ENCODE data around the gene RAPH1.
A peak's percentile ranks its signal among the peaks of the same experiment; 100 is the strongest.
"Not testable (repeated sequence)": the region's sequence is repeated elsewhere in the genome, so short reads cannot be mapped to it uniquely, and the experiment has no call there.

Gene RAPH1

DNA sequence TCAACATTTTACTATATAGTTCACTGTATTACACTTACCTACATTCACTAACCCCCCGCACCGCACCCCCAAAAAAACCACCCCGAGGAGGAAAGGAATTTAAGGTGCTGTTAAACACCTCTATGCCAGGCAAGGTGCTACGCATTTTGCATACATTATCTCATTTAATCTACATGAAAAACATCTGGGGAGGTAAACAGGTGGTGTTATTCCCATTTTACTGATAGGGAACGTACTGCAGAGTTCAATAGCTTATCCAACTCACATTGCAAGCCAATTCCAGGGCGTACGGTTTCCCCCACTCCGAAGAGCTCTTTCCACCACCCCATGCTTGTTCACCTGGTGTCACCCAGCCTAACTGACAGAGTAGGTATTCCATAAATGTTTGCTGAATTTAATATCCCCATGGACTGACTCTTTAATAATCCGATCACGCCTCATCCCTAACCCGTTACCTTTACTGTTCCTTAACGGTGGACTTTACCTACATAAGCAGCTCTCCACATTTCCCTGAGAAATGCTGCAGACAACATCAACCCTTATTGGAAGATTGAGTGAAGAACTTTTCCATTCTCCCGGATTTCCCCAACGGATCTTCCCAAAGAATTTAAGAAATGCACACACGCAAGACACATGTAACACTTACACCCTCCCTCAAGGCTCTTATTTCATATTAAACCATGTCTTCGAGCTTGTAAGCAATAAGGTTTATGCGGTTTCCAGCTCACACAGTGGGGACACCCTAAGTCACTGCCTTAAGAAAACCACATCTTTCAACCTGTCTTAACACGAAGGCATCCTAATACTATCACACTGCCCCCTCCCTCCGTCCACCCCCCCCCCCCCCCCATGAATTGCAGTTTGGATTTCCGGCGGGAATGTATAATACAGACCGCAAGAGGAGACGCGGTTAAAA lies 1.2 kb downstream of the RAPH1 start:
- H3K27ac ChIP-seq (ENCODE audit: low read depth, low read length): no peak overlapping the region
- H3K27me3 ChIP-seq (ENCODE audit: control insufficient read depth in 1 of 2, insufficient read depth in 2 of 2, low read length in 2 of 2): no peaks in the 10 kb centered on the region
- peaks cover 7 to 10% of the 10 kb centered on the region in 2 donors for H3K4me1 ChIP-seq (ENCODE audit: control insufficient read depth in 1 of 2, insufficient read depth in 2 of 2, low read length in 2 of 2)
- peak overlapping the region; percentile 43 to 75 for H3K9ac ChIP-seq (ENCODE audit: low read depth in 1 of 2, low read length in 2 of 2)
- no peaks in the 10 kb centered on the region for H3K9me3 ChIP-seq (ENCODE audit: control insufficient read depth in 1 of 2, low read length in 2 of 2)
- no peaks in the 10 kb centered on the region for H3K36me3 ChIP-seq (ENCODE audit: control insufficient read depth in 1 of 2, insufficient read depth in 2 of 2, low read length in 2 of 2)
- H3K4me3 ChIP-seq (ENCODE audit: low read depth in 1 of 2, low read length in 2 of 2): peak overlapping the region; percentile 75 to 80

DNA sequence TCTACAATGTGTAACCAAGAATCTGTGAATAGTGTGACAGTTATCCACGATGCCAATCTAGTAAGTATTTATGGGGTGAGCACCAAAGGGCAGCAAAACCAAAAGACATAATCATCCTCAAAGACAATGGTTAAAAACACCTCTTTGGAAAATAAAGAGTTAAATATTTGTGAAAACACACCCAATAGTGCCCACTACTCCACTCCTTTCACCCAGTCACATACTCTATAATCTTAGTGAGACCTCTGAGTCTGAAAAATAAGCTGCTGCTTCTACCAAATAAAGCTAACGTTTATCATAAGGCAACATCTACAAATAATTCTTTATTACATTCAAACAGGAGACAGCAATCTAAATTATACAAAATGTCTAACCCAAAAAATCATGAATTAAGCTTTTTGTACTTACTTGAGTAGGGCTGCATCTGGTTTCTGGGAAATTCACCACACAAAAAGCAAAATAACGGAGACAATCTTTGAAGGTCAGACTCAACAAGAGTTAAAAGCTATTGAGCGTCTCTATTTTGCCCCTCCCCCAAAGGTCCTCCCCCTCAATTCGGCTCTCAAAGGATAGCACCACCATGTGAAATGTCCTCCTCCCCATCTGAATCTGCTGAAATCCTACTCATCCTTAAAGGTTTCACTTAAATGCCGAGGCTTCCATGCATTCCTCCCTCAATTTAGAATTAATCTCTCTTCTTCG lies 2.0 kb downstream of the RAPH1 start:
- H3K4me3 ChIP-seq (ENCODE audit: low read depth in 1 of 2, low read length in 2 of 2): peak overlapping the region; percentile 75 to 80
- H3K9me3 ChIP-seq (ENCODE audit: control insufficient read depth in 1 of 2, low read length in 2 of 2): no peaks in the 10 kb centered on the region
- peak overlapping the region; percentile 7 to 75 for H3K9ac ChIP-seq (ENCODE audit: low read depth in 1 of 2, low read length in 2 of 2)
- no peaks in the 10 kb centered on the region for H3K27me3 ChIP-seq (ENCODE audit: control insufficient read depth in 1 of 2, insufficient read depth in 2 of 2, low read length in 2 of 2)
- no peaks in the 10 kb centered on the region for H3K36me3 ChIP-seq (ENCODE audit: control insufficient read depth in 1 of 2, insufficient read depth in 2 of 2, low read length in 2 of 2)
- peaks cover 7 to 15% of the 10 kb centered on the region in 2 donors for H3K4me1 ChIP-seq (ENCODE audit: control insufficient read depth in 1 of 2, insufficient read depth in 2 of 2, low read length in 2 of 2)
- H3K27ac ChIP-seq (ENCODE audit: low read depth, low read length): no peak overlapping the region

DNA sequence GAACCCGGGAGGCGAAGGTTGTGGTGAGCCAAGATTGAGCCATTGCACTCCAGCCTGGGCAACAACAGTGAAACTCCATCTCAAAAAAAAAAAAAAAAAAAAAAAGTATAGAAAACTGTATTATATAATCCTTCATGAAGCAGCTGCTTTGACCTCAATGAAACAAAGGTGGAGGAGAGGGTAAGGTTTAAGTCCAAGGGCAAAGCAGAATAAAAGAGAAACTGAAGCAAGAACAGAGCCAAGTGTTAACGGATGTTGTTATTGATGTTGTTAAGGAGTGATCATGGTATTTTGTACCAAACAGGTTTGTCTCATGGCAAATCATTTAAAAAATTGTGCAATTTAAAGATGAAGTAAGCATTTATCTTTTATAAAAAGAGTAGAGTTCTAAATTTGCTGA lies 7.4 kb downstream of the RAPH1 start:
- Histone ChIP-seq H3K9ac (ENCODE audit: low read depth in 1 of 2, low read length in 2 of 2) (no peak overlapping the region), H3K4me1 (ENCODE audit: control insufficient read depth in 1 of 2, insufficient read depth in 2 of 2, low read length in 2 of 2) (peaks cover 0 to 8% of the 10 kb centered on the region in 2 donors), H3K27me3 (ENCODE audit: control insufficient read depth in 1 of 2, insufficient read depth in 2 of 2, low read length in 2 of 2) (no peaks in the 10 kb centered on the region), H3K4me3 (ENCODE audit: low read depth in 1 of 2, low read length in 2 of 2) (no peak overlapping the region), H3K9me3 (ENCODE audit: control insufficient read depth in 1 of 2, low read length in 2 of 2) (no peaks in the 10 kb centered on the region), H3K27ac (ENCODE audit: low read depth, low read length) (no peak overlapping the region), H3K36me3 (ENCODE audit: control insufficient read depth in 1 of 2, insufficient read depth in 2 of 2, low read length in 2 of 2) (no peaks in the 10 kb centered on the region)

GRCh38 chr2:203513268-203513667 lies 21.8 kb downstream of the RAPH1 start:
- H3K9me3 ChIP-seq (ENCODE audit: control insufficient read depth in 1 of 2, low read length in 2 of 2); H3K4me1 ChIP-seq (ENCODE audit: control insufficient read depth in 1 of 2, insufficient read depth in 2 of 2, low read length in 2 of 2); H3K9ac ChIP-seq (ENCODE audit: low read depth in 1 of 2, low read length in 2 of 2); H3K4me3 ChIP-seq (ENCODE audit: low read depth in 1 of 2, low read length in 2 of 2); H3K27ac ChIP-seq (ENCODE audit: low read depth, low read length); H3K27me3 ChIP-seq (ENCODE audit: control insufficient read depth in 1 of 2, insufficient read depth in 2 of 2, low read length in 2 of 2); H3K36me3 ChIP-seq (ENCODE audit: control insufficient read depth in 1 of 2, insufficient read depth in 2 of 2, low read length in 2 of 2): not testable (repeated sequence)

GRCh38 chr2:203510941-203511305 lies 24.2 kb downstream of the RAPH1 start:
- Histone ChIP-seq H3K4me3 (ENCODE audit: low read depth in 1 of 2, low read length in 2 of 2) (peak overlapping the region in 1 of 2 donors; percentile 29), H3K9me3 (ENCODE audit: control insufficient read depth in 1 of 2, low read length in 2 of 2) (no peaks in the 10 kb centered on the region), H3K27me3 (ENCODE audit: control insufficient read depth in 1 of 2, insufficient read depth in 2 of 2, low read length in 2 of 2) (no peaks in the 10 kb centered on the region), H3K36me3 (ENCODE audit: control insufficient read depth in 1 of 2, insufficient read depth in 2 of 2, low read length in 2 of 2) (no peaks in the 10 kb centered on the region), H3K9ac (ENCODE audit: low read depth in 1 of 2, low read length in 2 of 2) (peak overlapping the region in 1 of 2 donors; percentile 25), H3K27ac (ENCODE audit: low read depth, low read length) (no peak overlapping the region), H3K4me1 (ENCODE audit: control insufficient read depth in 1 of 2, insufficient read depth in 2 of 2, low read length in 2 of 2) (peaks cover 0 to 10% of the 10 kb centered on the region in 2 donors)

DNA sequence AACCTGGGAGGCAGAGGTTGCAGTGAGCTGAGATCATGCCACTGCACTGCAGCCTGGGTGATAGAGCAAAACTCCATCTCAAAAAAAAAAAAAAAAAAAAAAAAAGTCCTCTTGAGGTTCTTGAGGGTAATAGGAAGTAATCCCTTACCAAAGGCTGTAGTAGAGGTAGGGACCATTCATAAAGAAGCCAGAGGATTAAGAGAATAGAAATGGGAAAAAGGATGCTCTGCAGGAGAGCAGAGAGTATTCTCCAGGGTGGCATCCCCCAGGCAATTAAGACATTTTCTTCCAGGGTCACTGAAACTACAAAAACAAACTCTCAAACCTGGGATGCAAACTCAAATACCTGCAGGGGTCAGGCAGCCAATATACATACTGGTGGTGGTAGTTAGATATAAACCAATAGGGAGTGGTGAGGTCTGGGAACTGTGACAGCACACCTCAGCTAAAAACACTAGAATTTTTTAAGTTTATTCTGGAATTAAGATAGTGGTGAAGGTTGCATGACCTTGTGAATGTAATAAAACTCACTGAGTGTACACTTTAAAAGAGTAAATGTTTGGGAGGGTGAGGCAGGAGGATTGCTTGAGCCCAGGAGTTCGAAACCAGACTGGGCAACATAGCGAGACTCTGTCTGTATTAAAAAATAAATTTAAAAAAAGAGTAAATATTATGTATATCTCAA lies 24.7 kb downstream of the RAPH1 start:
- Histone ChIP-seq H3K9ac (ENCODE audit: low read depth in 1 of 2, low read length in 2 of 2) (no peak overlapping the region), H3K4me3 (ENCODE audit: low read depth in 1 of 2, low read length in 2 of 2) (no peak overlapping the region), H3K36me3 (ENCODE audit: control insufficient read depth in 1 of 2, insufficient read depth in 2 of 2, low read length in 2 of 2) (no peaks in the 10 kb centered on the region), H3K27ac (ENCODE audit: low read depth, low read length) (no peak overlapping the region), H3K27me3 (ENCODE audit: control insufficient read depth in 1 of 2, insufficient read depth in 2 of 2, low read length in 2 of 2) (no peaks in the 10 kb centered on the region), H3K4me1 (ENCODE audit: control insufficient read depth in 1 of 2, insufficient read depth in 2 of 2, low read length in 2 of 2) (peaks cover 0 to 14% of the 10 kb centered on the region in 2 donors), H3K9me3 (ENCODE audit: control insufficient read depth in 1 of 2, low read length in 2 of 2) (no peaks in the 10 kb centered on the region)

- not testable (repeated sequence) for H3K27ac ChIP-seq (ENCODE audit: low read depth, low read length); H3K27me3 ChIP-seq (ENCODE audit: control insufficient read depth in 1 of 2, insufficient read depth in 2 of 2, low read length in 2 of 2); H3K9me3 ChIP-seq (ENCODE audit: control insufficient read depth in 1 of 2, low read length in 2 of 2); H3K4me3 ChIP-seq (ENCODE audit: low read depth in 1 of 2, low read length in 2 of 2); H3K36me3 ChIP-seq (ENCODE audit: control insufficient read depth in 1 of 2, insufficient read depth in 2 of 2, low read length in 2 of 2); H3K9ac ChIP-seq (ENCODE audit: low read depth in 1 of 2, low read length in 2 of 2)
- H3K4me1 ChIP-seq (ENCODE audit: control insufficient read depth in 1 of 2, insufficient read depth in 2 of 2, low read length in 2 of 2): peaks cover 3 to 24% of the 10 kb centered on the region in 2 donors
These were observed 31.6 kb downstream of the RAPH1 start for GRCh38 chr2:203503460-203503859.

GRCh38 chr2:203501873-203502272 lies 33.2 kb downstream of the RAPH1 start:
- Histone ChIP-seq H3K4me3 (ENCODE audit: low read depth in 1 of 2, low read length in 2 of 2) (no peak overlapping the region), H3K27ac (ENCODE audit: low read depth, low read length) (no peak overlapping the region), H3K4me1 (ENCODE audit: control insufficient read depth in 1 of 2, insufficient read depth in 2 of 2, low read length in 2 of 2) (peaks cover 3 to 32% of the 10 kb centered on the region in 2 donors), H3K27me3 (ENCODE audit: control insufficient read depth in 1 of 2, insufficient read depth in 2 of 2, low read length in 2 of 2) (no peaks in the 10 kb centered on the region), H3K9me3 (ENCODE audit: control insufficient read depth in 1 of 2, low read length in 2 of 2) (no peaks in the 10 kb centered on the region), H3K36me3 (ENCODE audit: control insufficient read depth in 1 of 2, insufficient read depth in 2 of 2, low read length in 2 of 2) (no peaks in the 10 kb centered on the region), H3K9ac (ENCODE audit: low read depth in 1 of 2, low read length in 2 of 2) (no peak overlapping the region)

GRCh38 chr2:203500951-203501350 lies 34.1 kb downstream of the RAPH1 start:
- no peak overlapping the region for H3K27ac ChIP-seq (ENCODE audit: low read depth, low read length)
- H3K4me3 ChIP-seq (ENCODE audit: low read depth in 1 of 2, low read length in 2 of 2): no peak overlapping the region

GRCh38 chr2:203500297-203500696 lies 34.8 kb downstream of the RAPH1 start:
- Histone ChIP-seq H3K4me3 (ENCODE audit: low read depth in 1 of 2, low read length in 2 of 2) (no peak overlapping the region), H3K9ac (ENCODE audit: low read depth in 1 of 2, low read length in 2 of 2) (no peak overlapping the region), H3K27ac (ENCODE audit: low read depth, low read length) (no peak overlapping the region), H3K4me1 (ENCODE audit: control insufficient read depth in 1 of 2, insufficient read depth in 2 of 2, low read length in 2 of 2) (peaks cover 3 to 26% of the 10 kb centered on the region in 2 donors), H3K36me3 (ENCODE audit: control insufficient read depth in 1 of 2, insufficient read depth in 2 of 2, low read length in 2 of 2) (no peaks in the 10 kb centered on the region), H3K9me3 (ENCODE audit: control insufficient read depth in 1 of 2, low read length in 2 of 2) (no peaks in the 10 kb centered on the region), H3K27me3 (ENCODE audit: control insufficient read depth in 1 of 2, insufficient read depth in 2 of 2, low read length in 2 of 2) (no peaks in the 10 kb centered on the region)

More at GRCh38 chr2:203500951-203501350, 34.1 kb downstream of the RAPH1 start:
- Histone ChIP-seq H3K27me3 (ENCODE audit: control insufficient read depth in 1 of 2, insufficient read depth in 2 of 2, low read length in 2 of 2) (no peaks in the 10 kb centered on the region), H3K36me3 (ENCODE audit: control insufficient read depth in 1 of 2, insufficient read depth in 2 of 2, low read length in 2 of 2) (no peaks in the 10 kb centered on the region), H3K9ac (ENCODE audit: low read depth in 1 of 2, low read length in 2 of 2) (no peak overlapping the region), H3K9me3 (ENCODE audit: control insufficient read depth in 1 of 2, low read length in 2 of 2) (no peaks in the 10 kb centered on the region), H3K4me1 (ENCODE audit: control insufficient read depth in 1 of 2, insufficient read depth in 2 of 2, low read length in 2 of 2) (peaks cover 3 to 32% of the 10 kb centered on the region in 2 donors)
